Peyer's patch (tissue), 4 donors: ENCODE measurements around the gene FUT8.

Experiments
- POLR2A ChIP-seq, 2 donors: fragments of 450-650 bp; IDR thresholded peaks; one replicate each; pipeline ENCODE4 v1.5.1; 2017; ENCODE audit warnings: antibody characterized with exemption in 2 of 2, mild to moderate bottlenecking in 2 of 2, moderate library complexity in 2 of 2
- TF ChIP-seq, protein P1 (sequence below), 6 experiments: fragments of 450-650 bp in 4 of 6; fragments of 200-600 bp in 2 of 6; sonication (generic) in 1 of 6; IDR thresholded peaks; one replicate each; pipeline ENCODE4 v1.5.1; 2017 to 2019; ENCODE audit warnings: antibody characterized with exemption in 6 of 6, mild to moderate bottlenecking in 3 of 6, moderate library complexity in 1 of 6

DNA sequence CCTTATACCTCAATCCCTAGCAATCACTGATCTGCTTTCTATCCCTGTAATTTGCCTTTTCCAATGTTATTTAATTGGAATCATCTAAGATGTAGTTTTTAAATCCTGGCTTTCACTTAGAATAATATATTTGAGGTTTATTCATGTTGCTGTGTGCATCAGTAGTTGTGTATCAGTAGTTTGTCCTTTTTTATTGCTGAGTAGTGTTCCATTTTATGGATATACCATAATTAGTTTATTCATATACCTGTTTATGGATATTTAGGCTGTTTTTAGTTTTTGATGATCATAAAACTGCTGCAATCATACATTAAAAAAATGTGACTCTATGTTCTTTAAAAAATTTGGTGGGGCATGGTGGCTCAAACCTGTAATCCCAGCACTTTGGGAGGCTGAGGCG is 43.7 kb downstream of the FUT8 start:
- TF ChIP-seq, protein P1, sequence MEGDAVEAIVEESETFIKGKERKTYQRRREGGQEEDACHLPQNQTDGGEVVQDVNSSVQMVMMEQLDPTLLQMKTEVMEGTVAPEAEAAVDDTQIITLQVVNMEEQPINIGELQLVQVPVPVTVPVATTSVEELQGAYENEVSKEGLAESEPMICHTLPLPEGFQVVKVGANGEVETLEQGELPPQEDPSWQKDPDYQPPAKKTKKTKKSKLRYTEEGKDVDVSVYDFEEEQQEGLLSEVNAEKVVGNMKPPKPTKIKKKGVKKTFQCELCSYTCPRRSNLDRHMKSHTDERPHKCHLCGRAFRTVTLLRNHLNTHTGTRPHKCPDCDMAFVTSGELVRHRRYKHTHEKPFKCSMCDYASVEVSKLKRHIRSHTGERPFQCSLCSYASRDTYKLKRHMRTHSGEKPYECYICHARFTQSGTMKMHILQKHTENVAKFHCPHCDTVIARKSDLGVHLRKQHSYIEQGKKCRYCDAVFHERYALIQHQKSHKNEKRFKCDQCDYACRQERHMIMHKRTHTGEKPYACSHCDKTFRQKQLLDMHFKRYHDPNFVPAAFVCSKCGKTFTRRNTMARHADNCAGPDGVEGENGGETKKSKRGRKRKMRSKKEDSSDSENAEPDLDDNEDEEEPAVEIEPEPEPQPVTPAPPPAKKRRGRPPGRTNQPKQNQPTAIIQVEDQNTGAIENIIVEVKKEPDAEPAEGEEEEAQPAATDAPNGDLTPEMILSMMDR (IDR thresholded peaks at IDR 0.05): no peak
- no peak for TF ChIP-seq POLR2A (IDR thresholded peaks at IDR 0.05)
